Measurements from ENCODE around the gene COQ8A. TPM values are rescaled to one million over a fixed set of nuclear protein-coding genes. Genes with fewer than 3 reads are reported as not detected.
"Not testable (repeated sequence)": the region's sequence is repeated elsewhere in the genome, so short reads cannot be mapped to it uniquely, and the experiment has no call there.

COQ8A gene
- total and polyA plus RNA-seq, 2 experiments from 2014 or later = 45.1 to 59.7 TPM

DNA sequence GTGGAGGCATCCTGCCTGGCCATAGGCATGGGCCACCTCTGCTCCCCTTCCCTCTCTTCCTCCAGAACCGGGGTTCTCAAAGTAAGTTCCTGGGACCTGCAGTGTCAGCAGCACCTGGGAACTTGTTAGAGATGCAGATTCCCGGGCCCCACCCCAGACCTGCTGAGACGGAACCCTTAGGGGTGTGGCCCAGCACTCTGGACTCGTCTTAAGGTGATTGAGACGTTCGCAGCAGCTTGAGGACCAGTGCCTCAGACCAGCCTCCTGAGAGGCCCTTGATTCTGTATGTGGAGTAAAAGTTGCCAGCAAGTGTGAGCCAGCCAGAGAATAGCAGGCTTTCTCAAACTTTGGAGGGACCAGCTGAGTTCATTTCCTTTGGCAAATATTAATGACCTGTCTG lies 14.2 kb downstream of the COQ8A start:
- Histone ChIP-seq H3K27me3 (no peaks in the 10 kb centered on the region), H3K4me1 (ENCODE audit: low read depth) (no peaks in the 10 kb centered on the region), H3K9me3 (ENCODE audit: low read depth) (no peaks in the 10 kb centered on the region), H3K4me3 (no peak overlapping the region), H3K27ac (no peak overlapping the region), H3K36me3 (no peaks in the 10 kb centered on the region)
- DNase-seq (ENCODE audit: low read depth in 1 of 2, low spot score in 1 of 2) = no peak
- TF ChIP-seq CTCF (IDR thresholded peaks at IDR 0.05; ENCODE audit: low read depth, low read length) = no peak

DNA sequence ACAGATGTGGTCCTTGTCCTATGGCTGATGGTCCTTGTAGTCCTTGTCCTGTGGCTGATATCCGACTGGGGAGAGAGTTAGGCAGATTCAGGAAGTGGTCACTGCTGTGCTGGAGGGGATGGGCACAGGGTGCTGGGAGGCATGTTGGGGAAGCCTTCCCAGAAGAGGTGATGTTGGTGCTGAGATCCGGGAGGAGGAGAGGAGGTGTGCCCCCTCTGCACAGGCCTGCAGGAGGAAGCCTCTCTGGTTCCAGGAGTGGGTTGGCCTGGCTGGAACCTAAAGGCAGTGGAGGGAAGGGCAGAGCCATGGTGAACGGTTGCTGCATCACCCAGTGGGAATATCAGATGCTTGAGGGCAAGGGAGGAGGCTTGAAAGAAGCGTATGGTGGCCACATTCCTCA lies 14.7 kb downstream of the COQ8A start:
- Histone ChIP-seq H3K4me1 (ENCODE audit: low read depth) (no peaks in the 10 kb centered on the region), H3K27me3 (no peaks in the 10 kb centered on the region), H3K4me3 (no peak overlapping the region), H3K36me3 (no peaks in the 10 kb centered on the region), H3K27ac (no peak overlapping the region), H3K9me3 (ENCODE audit: low read depth) (no peaks in the 10 kb centered on the region)
- no peak for DNase-seq (ENCODE audit: low read depth in 1 of 2, low spot score in 1 of 2)
- no peak for TF ChIP-seq CTCF (IDR thresholded peaks at IDR 0.05; ENCODE audit: low read depth, low read length)

GRCh38 chr1:226955857-226956256 lies 15.8 kb downstream of the COQ8A start:
- not testable (repeated sequence) for H3K27ac ChIP-seq; DNase-seq (ENCODE audit: low read depth in 1 of 2, low spot score in 1 of 2); H3K4me1 ChIP-seq (ENCODE audit: low read depth); H3K36me3 ChIP-seq; H3K27me3 ChIP-seq; H3K4me3 ChIP-seq; H3K9me3 ChIP-seq (ENCODE audit: low read depth)

- Histone ChIP-seq H3K27me3 (no peaks in the 10 kb centered on the region), H3K4me3 (no peak overlapping the region), H3K36me3 (no peaks in the 10 kb centered on the region), H3K4me1 (ENCODE audit: low read depth) (no peaks in the 10 kb centered on the region), H3K9me3 (ENCODE audit: low read depth) (no peaks in the 10 kb centered on the region), H3K27ac (no peak overlapping the region)
- no peak for DNase-seq (ENCODE audit: low read depth in 1 of 2, low spot score in 1 of 2)
- no peak for TF ChIP-seq CTCF (IDR thresholded peaks at IDR 0.05; ENCODE audit: low read depth, low read length)
These were observed 17.0 kb downstream of the COQ8A start for GRCh38 chr1:226956942-226957713.

DNA sequence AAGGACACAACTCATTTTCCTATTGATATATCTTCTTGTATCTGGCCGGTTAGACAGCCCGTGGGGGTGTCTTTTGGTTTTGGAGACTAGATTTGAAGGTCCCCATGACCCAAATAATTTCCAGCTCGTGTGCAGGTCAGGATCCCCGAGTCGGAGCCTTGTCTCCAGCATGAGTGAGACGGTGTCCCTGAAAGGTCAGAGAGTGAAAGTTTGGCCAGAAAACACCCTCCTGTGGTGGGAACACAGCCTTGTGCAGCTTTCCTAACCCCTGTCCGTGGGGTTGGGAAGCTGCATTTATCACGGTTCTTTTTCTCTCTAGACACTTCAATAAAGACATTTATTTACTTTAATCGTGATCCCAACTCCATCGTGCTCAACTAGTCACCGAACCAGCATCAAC lies 17.6 kb downstream of the COQ8A start:
- H3K36me3 ChIP-seq = no peaks in the 10 kb centered on the region
- no peak overlapping the region for H3K27ac ChIP-seq
- DNase-seq (ENCODE audit: low read depth in 1 of 2, low spot score in 1 of 2) = no peak
- no peaks in the 10 kb centered on the region for H3K9me3 ChIP-seq (ENCODE audit: low read depth)
- TF ChIP-seq CTCF (IDR thresholded peaks at IDR 0.05; ENCODE audit: low read depth, low read length) = no peak
- H3K27me3 ChIP-seq = no peaks in the 10 kb centered on the region
- H3K4me3 ChIP-seq = no peak overlapping the region
- no peaks in the 10 kb centered on the region for H3K4me1 ChIP-seq (ENCODE audit: low read depth)

- no peak for DNase-seq (ENCODE audit: low read depth in 1 of 2, low spot score in 1 of 2)
These were observed 18.2 kb downstream of the COQ8A start for GRCh38 chr1:226958300-226958699.

More at GRCh38 chr1:226958300-226958699, 18.2 kb downstream of the COQ8A start:
- H3K27me3 ChIP-seq = no peaks in the 10 kb centered on the region
- H3K4me1 ChIP-seq (ENCODE audit: low read depth) = no peaks in the 10 kb centered on the region
- TF ChIP-seq CTCF (IDR thresholded peaks at IDR 0.05; ENCODE audit: low read depth, low read length) = no peak
- H3K36me3 ChIP-seq = no peaks in the 10 kb centered on the region
- no peak overlapping the region for H3K4me3 ChIP-seq
- no peak overlapping the region for H3K27ac ChIP-seq
- no peaks in the 10 kb centered on the region for H3K9me3 ChIP-seq (ENCODE audit: low read depth)

All from cardiac muscle cell (in vitro differentiated cells and primary cell).